K562 (cell line): ENCODE data around the gene MACF1. TPM values are rescaled to one million over a fixed set of nuclear protein-coding genes. Genes with fewer than 3 reads are reported as not detected.

ENCODE experiments used
- ATAC-seq: fragments of 200-7000 bp; cut with Tn5 transposase; 3 replicates; pipeline ENCODE4 v1.9.1; 2020; ENCODE audit warnings: moderate library complexity
- BruUV-seq: library from RNA; stranded (reverse); fragments of 400-500 nt; replicated peaks from 2 replicates; lab custom pipeline; 2021; lab: Mats Ljungman, UMichigan
- CTCF ChIA-PET: fragments of 300-600 bp; formaldehyde crosslinking; extraction: SDS; loops from one replicate; lab custom pipeline; 2021; ENCODE audit warnings: low intra/inter-chr PET ratio; lab: Yijun Ruan, JAX
- POLR2A ChIA-PET: fragments of 300-600, 350-650 bp; sonication (Branson Sonifier 250); formaldehyde crosslinking; extraction: SDS; loops from one replicate; lab custom pipeline; 2021; ENCODE audit warnings: antibody characterized with exemption, inconsistent platforms; lab: Yijun Ruan, JAX
- DNase-seq, 4 experiments: peaks; one replicate each; pipeline versions ENCODE4 v3.0.0 to v3.0.0-alpha.2; 2011 to 2018; ENCODE audit warnings: low spot score in 3 of 4, mixed read lengths in 3 of 4; ENCODE audit errors: extremely low read depth in 1 of 4
- FAIRE-seq: peaks from 2 replicates; lab custom pipeline; 2011; peaks lifted over from hg19 to GRCh38; lab: Jason Lieb, UNC
- H2AFZ ChIP-seq: 2 replicates; pipeline ENCODE4 v1.6.0; 2011; ENCODE audit warnings: low read depth, low read length, control low read depth, inconsistent platforms
- H3K27ac ChIP-seq: fragments of 200-600 bp; 3 replicates; pipeline ENCODE4 v1.8.0; 2011; ENCODE audit warnings: low read depth, mild to moderate bottlenecking, control low read depth, inconsistent platforms, low read length, moderate library complexity, mixed read lengths; ENCODE audit errors: extremely low read depth
- H3K27me3 ChIP-seq, 2 experiments: fragments of 300-600 bp in 1 of 2; 2 replicates in 1 of 2; 3 replicates in 1 of 2; pipeline versions ENCODE4 v1.6.0 to v1.8.0; 2011; ENCODE audit warnings: inconsistent platforms in 2 of 2, low read length in 2 of 2, mild to moderate bottlenecking in 1 of 2, mixed read lengths in 1 of 2, moderate library complexity in 1 of 2; ENCODE audit not compliant: control insufficient read depth in 2 of 2, insufficient read depth in 2 of 2
- H3K36me3 ChIP-seq: fragments of 300-600 bp; 3 replicates; pipeline ENCODE4 v1.8.0; 2011; ENCODE audit warnings: mild to moderate bottlenecking, low read length, inconsistent platforms; ENCODE audit not compliant: control insufficient read depth, insufficient read depth
- H3K4me1 ChIP-seq, 2 experiments: fragments of 200-600 bp in 1 of 2; replicated peaks in 1 of 2; 2 replicates in 1 of 2; 3 replicates in 1 of 2; pipeline versions ENCODE4 v1.5.1 to v1.8.0; 2011; ENCODE audit warnings: inconsistent platforms in 2 of 2, low read length in 2 of 2, mild to moderate bottlenecking in 1 of 2, mixed read lengths in 1 of 2, moderate library complexity in 1 of 2; ENCODE audit not compliant: control insufficient read depth in 2 of 2, insufficient read depth in 2 of 2
- H3K4me2 ChIP-seq: 2 replicates; pipeline ENCODE4 v1.6.1; 2011; ENCODE audit warnings: low read length, control low read depth, inconsistent platforms, mixed read lengths; ENCODE audit not compliant: insufficient read depth
- H3K4me3 ChIP-seq: fragments of 200-600 bp; sonication (generic), shearing (Covaris generic); 2 replicates; pipeline ENCODE4 v1.5.1; 2016; ENCODE audit warnings: control low read depth, inconsistent platforms
- H3K79me2 ChIP-seq: fragments of 200-600 bp; 3 replicates; pipeline ENCODE4 v1.8.0; 2011; ENCODE audit warnings: low read length, inconsistent platforms; ENCODE audit not compliant: control insufficient read depth, insufficient read depth
- H3K9ac ChIP-seq, 2 experiments: 2 replicates each; pipeline versions ENCODE4 v1.6.0 to v1.6.1; 2011; ENCODE audit warnings: low read depth in 2 of 2, low read length in 2 of 2, control low read depth in 1 of 2, inconsistent platforms in 1 of 2, mild to moderate bottlenecking in 1 of 2, mixed read lengths in 1 of 2; ENCODE audit not compliant: insufficient read depth in 1 of 2
- H3K9me1 ChIP-seq: one replicate; pipeline ENCODE4 v1.6.0; 2011; ENCODE audit warnings: inconsistent platforms, mild to moderate bottlenecking, low read length, moderate library complexity; ENCODE audit not compliant: control insufficient read depth, insufficient read depth
- H3K9me3 ChIP-seq: replicated peaks from 2 replicates; pipeline ENCODE4 v1.5.1; 2011; ENCODE audit warnings: low read depth, low read length, inconsistent platforms; ENCODE audit not compliant: control insufficient read depth, insufficient read depth
- H4K20me1 ChIP-seq: replicated peaks from 2 replicates; pipeline ENCODE4 v1.6.1; 2011; ENCODE audit warnings: low read length, inconsistent platforms, mixed read lengths; ENCODE audit not compliant: control insufficient read depth, insufficient read depth
- CBFA2T3 ChIP-seq: fragments of 450-650 bp; IDR thresholded peaks from 2 replicates; pipeline ENCODE4 v1.6.1; 2017
- CBX8 ChIP-seq: fragments of 200-600 bp; sonication (generic); IDR thresholded peaks from 2 replicates; pipeline ENCODE4 v1.6.1; 2012; ENCODE audit warnings: borderline replicate concordance, mixed run types, low read depth, mild to moderate bottlenecking, moderate library complexity, mixed read lengths, low read length, control low read depth, inconsistent platforms; ENCODE audit not compliant: poor library complexity, severe bottlenecking; ENCODE audit errors: extremely low read depth
- CHD2 ChIP-seq: IDR thresholded peaks from 2 replicates; pipeline ENCODE4 v1.6.1; 2011; ENCODE audit warnings: low read depth, low read length
- EWSR1 ChIP-seq: fragments of 450-650 bp; IDR thresholded peaks from 2 replicates; pipeline ENCODE4 v1.6.1; 2018; ENCODE audit warnings: borderline replicate concordance, mild to moderate bottlenecking, low read depth, moderate library complexity; ENCODE audit not compliant: partially characterized antibody
- HDAC6 ChIP-seq: IDR thresholded peaks from 2 replicates; pipeline ENCODE4 v1.6.1; 2012; ENCODE audit warnings: low read depth, mild to moderate bottlenecking, control low read depth, inconsistent platforms, low read length, moderate library complexity
- HMG20A ChIP-seq: fragments of 450-650 bp; formaldehyde crosslinking; conservative IDR thresholded peaks from 2 replicates; pipeline ENCODE4 v1.4.0; 2020; ENCODE audit warnings: mild to moderate bottlenecking, mixed read lengths
- KDM1A ChIP-seq, 2 experiments: fragments of 450-650 bp; IDR thresholded peaks; 2 replicates each; pipeline ENCODE4 v1.6.1; 2016; ENCODE audit warnings: mild to moderate bottlenecking in 2 of 2
- MTA1 ChIP-seq: fragments of 450-650 bp; IDR thresholded peaks from 2 replicates; pipeline ENCODE4 v1.6.1; 2017; ENCODE audit warnings: borderline replicate concordance
- NR1H2 ChIP-seq: sonication (generic); formaldehyde crosslinking; IDR thresholded peaks from 2 replicates; pipeline ENCODE4 v1.4.0; 2020; ENCODE audit warnings: mild to moderate bottlenecking, missing genetic modification reagents
- NUFIP1 ChIP-seq: fragments of 450-650 bp; IDR thresholded peaks from 2 replicates; pipeline ENCODE4 v1.6.1; 2018; ENCODE audit not compliant: partially characterized antibody
- RBM25 ChIP-seq: fragments of 200-400 bp; formaldehyde crosslinking; IDR thresholded peaks from 2 replicates; pipeline ENCODE4 v1.6.1; 2018; ENCODE audit warnings: low read length, low read depth, moderate library complexity; ENCODE audit not compliant: severe bottlenecking
- WHSC1 ChIP-seq: IDR thresholded peaks from one replicate; pipeline ENCODE4 v1.6.1; 2012; ENCODE audit warnings: low read length, control low read depth, inconsistent platforms
- ZBTB7A ChIP-seq: IDR thresholded peaks from 2 replicates; pipeline ENCODE4 v1.6.1; 2011; ENCODE audit warnings: low read depth, mild to moderate bottlenecking, low read length, moderate library complexity, borderline replicate concordance; ENCODE audit not compliant: control insufficient read depth
- ZEB2 ChIP-seq: fragments of 450-650 bp; IDR thresholded peaks from 2 replicates; pipeline ENCODE4 v1.6.1; 2016
- in situ Hi-C: fragments of 300-500 bp; cut with MboI; formaldehyde crosslinking; loops from 4 replicates; pipeline ENCODE4 v1.15.0; 2018; ENCODE audit warnings: inconsistent platforms, mixed read lengths
- intact Hi-C: fragments of 100-400 bp; cut with micrococcal nuclease; formaldehyde crosslinking; loops from 2 replicates; pipeline ENCODE4 v1.14.2; 2022
- polyA plus RNA-seq, 8 experiments: library from polyadenylated mRNA; depleted of rRNA in 4 of 8; stranded (reverse) in 5 of 8; unstranded in 3 of 8; fragments of >200 nt; fragmentation: Nextera tagmentation in 2 of 8; fragmentation: Illumina TruSeq in 1 of 8; extraction: Ambion mirVana in 2 of 8; extraction: Trizol in 1 of 8; gene quantifications; 2 replicates each; pipeline versions ENCODE4 v1.2.1 to v1.2.3, GENCODE V29; 2011 to 2014; ENCODE audit warnings: inconsistent platforms in 1 of 8, missing spikeins in 1 of 8
- total RNA-seq, 7 experiments: library from RNA; depleted of rRNA in 6 of 7; stranded (reverse); fragments of >200 nt in 6 of 7; fragmentation: Illumina TruSeq in 2 of 7; extraction: Trizol in 2 of 7; gene quantifications; 2 replicates each; pipeline versions ENCODE4 v1.2.1 to v1.2.3, GENCODE V29; 2011 to 2021; ENCODE audit warnings: low replicate concordance in 1 of 7
- TF ChIP-seq, protein P1 (sequence below): fragments of 250-450 bp; sonication (Bioruptor Pico); IDR thresholded peaks from 2 replicates; pipeline ENCODE4 v1.5.0; 2022; ENCODE audit warnings: mild to moderate bottlenecking
- TF ChIP-seq, protein P2 (sequence below): fragments of 450-650 bp; formaldehyde crosslinking; IDR thresholded peaks from 2 replicates; pipeline ENCODE4 v1.4.0; 2020; ENCODE audit warnings: mild to moderate bottlenecking, moderate library complexity
- TF ChIP-seq, protein P3 (sequence below): fragments of 250-450 bp; sonication (Bioruptor Pico); IDR thresholded peaks from 2 replicates; pipeline ENCODE4 v1.4.0; 2020; ENCODE audit warnings: mild to moderate bottlenecking

MACF1 gene
- total and polyA plus RNA-seq, 9 of the 15 experiments (the other 6 are each of a cell fraction or from before 2014, with no cell fraction given): 13.2 to 232 (median 112) TPM

DNA sequence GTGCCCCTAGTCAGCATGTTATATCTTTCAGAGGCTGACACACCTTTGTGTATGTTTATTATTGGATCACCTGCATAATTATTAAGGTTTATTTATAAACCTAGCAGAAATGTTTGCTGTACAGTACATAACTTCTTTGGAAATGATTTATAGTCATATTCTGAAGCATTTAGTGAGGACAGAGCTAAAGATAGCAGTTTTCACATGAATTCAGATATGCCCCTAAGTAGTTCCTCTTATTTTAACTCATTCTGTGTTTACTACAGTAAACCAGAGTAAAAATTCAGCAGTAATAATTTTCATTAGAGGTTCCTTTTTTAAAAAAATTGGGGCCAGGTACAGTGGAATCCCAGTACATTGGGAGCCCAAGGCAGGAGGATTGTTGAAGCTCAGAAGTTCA, 265.5 kb downstream of the MACF1 start:
- in situ Hi-C loops: no loop called here
- Histone ChIP-seq H3K9me3 (no peaks in the 10 kb centered on the region), H3K9me1 (no peaks in the 10 kb centered on the region), H3K4me3 (no peak overlapping the region), H2AFZ (no peak overlapping the region), H3K4me2 (no peak overlapping the region), H3K27ac (no peak overlapping the region), H3K36me3 (peaks cover 86% of the 10 kb centered on the region), H3K79me2 (no peaks in the 10 kb centered on the region), H3K4me1 (no peaks in the 10 kb centered on the region), H3K9ac (no peak overlapping the region), H4K20me1 (no peaks in the 10 kb centered on the region), H3K27me3 (no peaks in the 10 kb centered on the region)
- POLR2A ChIA-PET: interaction anchor here (0.6 to 1.8 kb wide), 4 partner anchors 11 to 59 kb away, joined by 3 to 5 read pairs (median 4); no protein-coding TSS in a partner anchor
- no peak for DNase-seq
- intact Hi-C loops: no loop called here
- no peak for ATAC-seq
- FAIRE-seq: no peak
- TF ChIP-seq, protein P1, sequence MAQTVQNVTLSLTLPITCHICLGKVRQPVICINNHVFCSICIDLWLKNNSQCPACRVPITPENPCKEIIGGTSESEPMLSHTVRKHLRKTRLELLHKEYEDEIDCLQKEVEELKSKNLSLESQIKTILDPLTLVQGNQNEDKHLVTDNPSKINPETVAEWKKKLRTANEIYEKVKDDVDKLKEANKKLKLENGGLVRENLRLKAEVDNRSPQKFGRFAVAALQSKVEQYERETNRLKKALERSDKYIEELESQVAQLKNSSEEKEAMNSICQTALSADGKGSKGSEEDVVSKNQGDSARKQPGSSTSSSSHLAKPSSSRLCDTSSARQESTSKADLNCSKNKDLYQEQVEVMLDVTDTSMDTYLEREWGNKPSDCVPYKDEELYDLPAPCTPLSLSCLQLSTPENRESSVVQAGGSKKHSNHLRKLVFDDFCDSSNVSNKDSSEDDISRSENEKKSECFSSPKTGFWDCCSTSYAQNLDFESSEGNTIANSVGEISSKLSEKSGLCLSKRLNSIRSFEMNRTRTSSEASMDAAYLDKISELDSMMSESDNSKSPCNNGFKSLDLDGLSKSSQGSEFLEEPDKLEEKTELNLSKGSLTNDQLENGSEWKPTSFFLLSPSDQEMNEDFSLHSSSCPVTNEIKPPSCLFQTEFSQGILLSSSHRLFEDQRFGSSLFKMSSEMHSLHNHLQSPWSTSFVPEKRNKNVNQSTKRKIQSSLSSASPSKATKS (CRISPR knock-in tag): no peak
- TF ChIP-seq ZEB2 (no peak), NR1H2 (CRISPR knock-in tag) (no peak), CHD2 (no peak), CBFA2T3 (no peak), EWSR1 (no peak), NUFIP1 (no peak), CBX8 (no peak), RBM25 (no peak), MTA1 (no peak), KDM1A (IDR thresholded peaks at IDR 0.05) (no peak), WHSC1 (no peak), ZBTB7A (no peak), HDAC6 (no peak), HMG20A (CRISPR knock-in tag) (no peak)
- TF ChIP-seq, protein P2, sequence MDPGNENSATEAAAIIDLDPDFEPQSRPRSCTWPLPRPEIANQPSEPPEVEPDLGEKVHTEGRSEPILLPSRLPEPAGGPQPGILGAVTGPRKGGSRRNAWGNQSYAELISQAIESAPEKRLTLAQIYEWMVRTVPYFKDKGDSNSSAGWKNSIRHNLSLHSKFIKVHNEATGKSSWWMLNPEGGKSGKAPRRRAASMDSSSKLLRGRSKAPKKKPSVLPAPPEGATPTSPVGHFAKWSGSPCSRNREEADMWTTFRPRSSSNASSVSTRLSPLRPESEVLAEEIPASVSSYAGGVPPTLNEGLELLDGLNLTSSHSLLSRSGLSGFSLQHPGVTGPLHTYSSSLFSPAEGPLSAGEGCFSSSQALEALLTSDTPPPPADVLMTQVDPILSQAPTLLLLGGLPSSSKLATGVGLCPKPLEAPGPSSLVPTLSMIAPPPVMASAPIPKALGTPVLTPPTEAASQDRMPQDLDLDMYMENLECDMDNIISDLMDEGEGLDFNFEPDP: no peak
- TF ChIP-seq, protein P3, sequence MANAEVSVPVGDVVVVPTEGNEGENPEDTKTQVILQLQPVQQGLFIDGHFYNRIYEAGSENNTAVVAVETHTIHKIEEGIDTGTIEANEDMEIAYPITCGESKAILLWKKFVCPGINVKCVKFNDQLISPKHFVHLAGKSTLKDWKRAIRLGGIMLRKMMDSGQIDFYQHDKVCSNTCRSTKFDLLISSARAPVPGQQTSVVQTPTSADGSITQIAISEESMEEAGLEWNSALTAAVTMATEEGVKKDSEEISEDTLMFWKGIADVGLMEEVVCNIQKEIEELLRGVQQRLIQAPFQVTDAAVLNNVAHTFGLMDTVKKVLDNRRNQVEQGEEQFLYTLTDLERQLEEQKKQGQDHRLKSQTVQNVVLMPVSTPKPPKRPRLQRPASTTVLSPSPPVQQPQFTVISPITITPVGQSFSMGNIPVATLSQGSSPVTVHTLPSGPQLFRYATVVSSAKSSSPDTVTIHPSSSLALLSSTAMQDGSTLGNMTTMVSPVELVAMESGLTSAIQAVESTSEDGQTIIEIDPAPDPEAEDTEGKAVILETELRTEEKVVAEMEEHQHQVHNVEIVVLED (CRISPR knock-in tag): no peak
- CTCF ChIA-PET: interaction anchor here (0.6 kb wide), 1 partner anchor 68 kb away, joined by 3 read pairs; no protein-coding TSS in a partner anchor
- BruUV-seq: no TSS peak
